GM19351 (cell line): ENCODE measurements around the gene TMED6.
"Not testable (repeated sequence)": the region's sequence is repeated elsewhere in the genome, so short reads cannot be mapped to it uniquely, and the experiment has no call there.

Source experiments
- ATAC-seq: cut with Tn5 transposase; IDR thresholded peaks from one replicate; pipeline ENCODE4 v1.9.1; 2021; ENCODE audit warnings: mild to moderate bottlenecking, moderate library complexity; ENCODE audit not compliant: unreplicated experiment

TMED6 gene

GRCh38 chr16:69363281-69363717 is 11.7 kb upstream of the TMED6 start:
- no peak for ATAC-seq

DNA sequence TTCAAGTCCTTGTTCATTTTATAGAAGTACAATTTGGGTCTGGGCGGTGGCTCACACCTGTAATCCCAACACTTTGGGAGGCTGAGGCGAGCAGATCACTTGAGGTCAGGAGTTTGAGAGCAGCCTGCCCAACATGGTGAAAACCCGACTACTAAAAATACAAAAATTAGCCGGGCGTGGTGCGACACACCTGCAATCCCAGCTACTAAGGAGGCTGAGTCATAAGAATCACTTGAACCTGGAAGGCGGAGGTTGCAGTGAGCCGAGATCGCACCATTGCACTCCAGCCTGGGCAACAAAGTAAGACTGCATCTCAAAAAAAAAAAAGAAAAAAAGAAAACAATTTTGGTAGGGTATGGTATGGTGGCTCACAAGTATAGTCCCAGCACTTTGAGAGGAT is 8.5 kb upstream of the TMED6 start:
- ATAC-seq, result not testable (repeated sequence)

DNA sequence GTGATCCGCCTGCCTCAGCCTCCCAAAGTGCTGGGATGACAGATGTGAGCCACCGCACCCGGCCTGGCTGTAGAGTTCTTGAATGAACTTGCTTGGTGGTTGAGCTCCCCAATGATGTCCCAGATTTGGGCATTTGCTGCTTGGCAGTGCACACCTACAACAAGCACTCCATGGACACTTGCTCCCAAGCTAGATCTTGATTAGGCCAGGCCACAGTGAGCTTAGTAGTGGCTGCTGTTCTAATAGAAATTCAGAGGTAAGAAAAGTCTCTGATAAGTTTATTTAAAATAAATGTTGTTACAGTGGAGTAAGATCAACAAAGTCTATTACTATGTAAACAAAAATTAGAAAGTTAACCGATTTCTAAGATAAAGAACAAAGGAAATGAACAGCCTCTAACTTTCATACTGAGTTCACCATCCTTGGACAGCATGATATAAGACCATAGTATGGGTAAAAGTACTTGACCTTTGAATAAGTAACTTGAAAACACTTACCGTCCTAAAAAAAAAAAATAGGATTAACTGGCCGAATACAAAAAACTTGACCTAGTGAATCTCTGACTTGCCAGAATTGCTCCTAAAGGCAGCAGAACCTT is 951 bp downstream of the TMED6 start:
- ATAC-seq, result no peak

DNA sequence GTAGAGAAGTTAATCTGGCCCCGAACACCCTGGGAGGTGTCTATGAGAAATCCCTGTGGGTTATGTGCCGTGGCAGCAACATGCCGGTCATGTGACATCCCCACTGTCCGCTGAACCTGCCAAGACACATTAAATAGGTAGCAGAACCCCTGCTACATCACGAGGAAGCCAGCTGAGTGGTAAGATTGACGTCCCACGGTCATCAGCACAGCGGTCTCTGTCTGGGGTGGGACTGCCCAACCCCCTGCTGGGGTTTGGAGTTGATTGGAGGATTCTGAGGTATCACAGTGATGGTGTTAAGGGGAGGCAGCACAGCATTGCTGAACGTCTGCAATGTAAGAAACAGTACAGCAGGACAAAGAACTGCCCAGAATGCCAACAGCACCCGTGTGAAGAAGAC is 2.0 kb downstream of the TMED6 start:
- ATAC-seq, result no peak

DNA sequence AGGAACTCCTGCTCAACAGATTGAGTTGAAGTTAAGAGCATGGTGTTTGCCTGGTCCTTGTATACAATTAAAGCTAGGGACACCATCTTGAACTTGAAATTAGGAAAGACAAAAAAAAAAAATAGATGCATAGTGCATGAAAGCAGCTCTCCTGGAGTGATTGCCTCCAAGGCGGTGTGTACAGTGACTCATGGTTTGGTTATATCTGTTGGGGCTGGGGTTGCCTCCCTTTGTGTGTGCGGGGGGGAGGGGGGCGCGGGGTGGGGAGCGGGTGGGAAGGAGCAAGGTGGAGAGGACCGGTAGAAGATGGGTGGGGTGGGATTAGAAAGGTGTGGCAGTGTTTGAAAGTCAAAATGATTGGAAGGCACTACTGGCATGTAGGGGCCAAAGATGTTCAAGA is 3.4 kb downstream of the TMED6 start:
- ATAC-seq, result no peak

GRCh38 chr16:69346683-69347082 is 4.9 kb downstream of the TMED6 start:
- no peak for ATAC-seq

DNA sequence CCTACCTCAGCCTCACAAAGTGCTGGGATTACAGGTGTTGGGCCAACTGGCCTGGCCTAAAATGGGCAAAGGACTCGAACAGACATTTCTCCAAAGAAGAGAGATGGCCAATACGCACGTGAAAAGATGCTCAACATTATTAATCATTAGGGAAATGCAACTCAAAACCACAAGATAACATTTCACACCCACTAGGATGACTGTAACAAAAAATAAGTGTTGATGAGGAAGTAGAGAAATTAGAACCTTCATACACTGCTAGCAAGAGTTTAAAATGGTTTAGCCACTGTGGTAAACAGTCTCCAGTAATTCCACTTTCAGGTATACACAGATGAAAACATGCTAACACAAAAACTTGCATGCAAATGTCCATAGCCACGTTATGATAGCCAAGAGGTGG is 5.7 kb downstream of the TMED6 start:
- ATAC-seq, result no peak

- no peak for ATAC-seq
These were observed 7.4 kb downstream of the TMED6 start for GRCh38 chr16:69344171-69344570.

DNA sequence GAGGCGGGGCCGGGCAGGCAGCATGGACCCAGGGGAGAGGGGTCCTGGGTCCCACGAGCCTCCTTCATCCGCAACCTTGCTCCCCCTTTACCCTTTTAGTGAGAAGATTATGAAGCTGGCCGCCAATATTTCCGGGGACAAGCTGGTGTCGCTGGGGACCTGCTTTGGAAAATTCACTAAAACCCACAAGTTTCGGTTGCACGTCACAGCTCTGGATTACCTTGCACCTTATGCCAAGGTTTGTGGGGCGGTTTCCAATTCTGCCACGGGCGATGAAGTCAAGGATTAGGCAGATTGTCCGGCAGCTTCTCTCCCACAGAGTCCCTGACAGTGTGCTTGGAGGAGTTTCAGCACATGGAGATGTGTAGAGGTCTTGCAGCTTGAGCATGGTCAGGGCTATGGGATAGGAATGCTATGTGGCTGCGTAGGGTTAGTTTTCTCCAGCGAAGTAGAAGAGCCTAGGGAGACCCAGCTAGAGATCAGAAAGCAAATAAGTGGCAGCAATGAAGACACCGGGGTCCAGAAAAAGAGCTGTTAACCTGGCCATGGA is 11.4 kb downstream of the TMED6 start:
- ATAC-seq, result no peak

DNA sequence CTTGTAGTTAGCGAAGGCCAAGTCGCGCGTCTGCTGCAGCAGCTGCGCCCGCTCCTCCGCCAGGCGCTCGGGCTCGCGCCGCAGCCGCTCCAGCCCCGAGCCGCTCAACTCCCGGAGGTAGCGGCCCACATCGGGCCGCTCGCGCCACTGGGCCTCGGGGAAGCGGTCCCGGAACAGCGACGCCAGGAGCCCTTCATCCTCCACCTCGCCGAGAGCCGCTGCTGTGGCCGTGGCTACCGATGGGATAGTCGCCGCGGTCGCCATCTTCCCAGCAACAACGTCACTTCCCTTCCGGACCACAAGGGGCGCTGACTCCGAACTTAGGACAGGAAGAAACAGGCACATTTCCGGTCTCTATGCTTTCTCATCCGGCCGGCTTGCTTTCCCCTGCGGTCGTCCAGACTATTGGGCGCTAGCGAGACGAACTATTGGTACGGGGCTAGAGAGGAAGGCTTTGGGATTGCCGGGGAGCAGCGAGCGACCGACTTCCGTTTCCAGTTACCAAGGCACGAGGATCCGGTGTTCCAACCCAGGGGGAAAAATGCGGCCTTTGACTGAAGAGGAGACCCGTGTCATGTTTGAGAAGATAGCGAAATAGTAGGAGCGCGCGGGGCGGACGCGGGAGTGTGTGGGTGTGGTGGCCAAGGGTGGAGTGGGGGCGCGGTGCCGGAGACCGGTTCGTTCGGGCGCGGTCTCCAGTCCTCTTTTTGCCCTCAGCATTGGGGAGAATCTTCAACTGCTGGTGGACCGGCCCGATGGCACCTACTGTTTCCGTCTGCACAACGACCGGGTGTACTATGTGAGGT is 12.1 kb downstream of the TMED6 start, which contains the start of the genes COG8 and NIP7:
Gene COG8, minus strand, starts transcription at position 276 of the 806 bp plus-strand sequence. Its CDS starts 12 bp downstream, at position 264.
Gene NIP7, plus strand, starts transcription at position 484 of the 806 bp plus-strand sequence. Its CDS starts 58 bp downstream, at position 542.
- ATAC-seq, result peak; percentile 91

- no peak for ATAC-seq
These were observed 12.9 kb downstream of the TMED6 start for GRCh38 chr16:69338557-69339288.

DNA sequence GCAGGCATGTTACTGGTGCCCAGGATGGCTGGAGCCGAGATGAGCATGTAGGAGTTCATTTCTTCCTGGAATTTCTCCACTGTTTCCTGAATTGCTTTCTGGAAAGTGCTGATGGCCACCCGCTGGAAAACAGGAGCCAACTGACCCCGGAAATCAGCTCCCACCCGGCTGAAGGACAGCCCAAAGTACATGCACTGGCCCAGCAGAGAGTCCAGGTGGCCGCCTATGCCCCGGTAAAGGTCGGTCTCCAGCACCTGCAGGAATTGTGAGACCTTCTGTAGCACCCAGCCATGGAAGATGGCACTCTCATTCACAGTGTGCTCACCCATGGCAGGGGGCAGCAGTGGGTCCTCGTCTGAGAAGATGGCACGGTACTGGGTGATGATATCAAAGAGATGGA is 16.9 kb downstream of the TMED6 start:
- no peak for ATAC-seq

- ATAC-seq, result peak; percentile 91
These were observed 21.1 kb downstream of the TMED6 start, which contains the start of gene PDF for GRCh38 chr16:69330286-69331109. Gene PDF, minus strand, starts transcription at chr16:69330588. Its CDS starts 18 bp downstream, at chr16:69330570.

- ATAC-seq, result peak; percentile 40
These were observed 22.0 kb downstream of the TMED6 start for GRCh38 chr16:69329369-69330285.

- no peak for ATAC-seq
These were observed 22.7 kb downstream of the TMED6 start for GRCh38 chr16:69328854-69329316.

GRCh38 chr16:69327585-69328310 is 23.8 kb downstream of the TMED6 start:
- no peak for ATAC-seq

- no peak for ATAC-seq
These were observed 25.3 kb downstream of the TMED6 start for GRCh38 chr16:69326172-69326873.

DNA sequence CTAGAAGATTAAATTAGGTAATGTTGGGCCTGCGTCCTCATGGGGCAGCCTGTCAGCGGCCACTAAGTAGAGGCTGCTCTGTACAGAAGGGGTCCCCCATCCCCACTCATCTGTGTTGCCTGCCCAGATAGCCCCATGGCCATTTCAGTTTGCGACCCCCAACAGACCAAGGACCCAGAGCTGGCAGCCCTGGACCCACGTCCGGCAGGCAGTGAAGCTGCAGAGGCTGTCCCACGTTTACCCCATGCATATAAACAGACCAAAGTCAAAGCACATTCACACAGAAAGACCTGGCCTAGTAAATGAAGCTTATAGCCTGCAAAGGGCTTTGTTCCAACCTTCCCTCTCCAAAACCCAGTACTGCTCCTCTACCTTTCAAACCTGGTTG is 25.8 kb downstream of the TMED6 start:
- ATAC-seq, result no peak
